Keratinocyte (primary cell): ENCODE data around the gene RPL13. TPM values are rescaled to one million over a fixed set of nuclear protein-coding genes. Genes with fewer than 3 reads are reported as not detected.

Experiments
- DNase-seq: peaks from one replicate; pipeline ENCODE4 v3.0.0-alpha.2; 2011; ENCODE audit warnings: low read depth, missing footprints, low spot score
- FAIRE-seq: peaks from 2 replicates; lab custom pipeline; 2011; peaks lifted over from hg19 to GRCh38; lab: Jason Lieb, UNC
- H2AFZ ChIP-seq: 2 replicates; pipeline ENCODE4 v1.6.0; 2012; ENCODE audit warnings: low read length, control low read depth, inconsistent platforms; ENCODE audit not compliant: control insufficient read depth
- H3K27ac ChIP-seq: 2 replicates; pipeline ENCODE4 v1.5.1; 2011; ENCODE audit warnings: low read length; ENCODE audit not compliant: control insufficient read depth, insufficient read depth
- H3K27me3 ChIP-seq: 3 replicates; pipeline ENCODE4 v1.6.0; 2011; ENCODE audit warnings: low read length; ENCODE audit not compliant: control insufficient read depth, insufficient read depth; ENCODE audit errors: extremely low read depth
- H3K36me3 ChIP-seq, 2 experiments: 2 replicates in 1 of 2; 3 replicates in 1 of 2; pipeline ENCODE4 v1.5.1; 2011; ENCODE audit warnings: low read length in 2 of 2, mild to moderate bottlenecking in 1 of 2; ENCODE audit not compliant: control insufficient read depth in 2 of 2, insufficient read depth in 2 of 2; ENCODE audit errors: extremely low read depth in 1 of 2
- H3K4me1 ChIP-seq: 3 replicates; pipeline ENCODE4 v1.5.1; 2011; ENCODE audit warnings: low read length; ENCODE audit not compliant: control insufficient read depth, insufficient read depth; ENCODE audit errors: extremely low read depth
- H3K4me2 ChIP-seq: 3 replicates; pipeline ENCODE4 v1.6.0; 2011; ENCODE audit warnings: low read depth, low read length; ENCODE audit not compliant: control insufficient read depth, insufficient read depth; ENCODE audit errors: extremely low read depth
- H3K4me3 ChIP-seq, 3 experiments: fragments of 200-600 bp in 1 of 3; sonication (generic) in 1 of 3; 2 replicates in 2 of 3; 3 replicates in 1 of 3; pipeline ENCODE4 v1.5.1; 2011 to 2016; ENCODE audit warnings: low read length in 3 of 3, mild to moderate bottlenecking in 3 of 3, control low read depth in 2 of 3, inconsistent platforms in 1 of 3, low read depth in 1 of 3, mixed read lengths in 1 of 3, mixed run types in 1 of 3, moderate library complexity in 1 of 3; ENCODE audit not compliant: control insufficient read depth in 2 of 3, insufficient read depth in 2 of 3; ENCODE audit errors: extremely low read depth in 1 of 3
- H3K79me2 ChIP-seq: 2 replicates; pipeline ENCODE4 v1.6.0; 2012; ENCODE audit warnings: low read length; ENCODE audit not compliant: control insufficient read depth, insufficient read depth
- H3K9ac ChIP-seq: 3 replicates; pipeline ENCODE4 v1.6.0; 2011; ENCODE audit warnings: low read length; ENCODE audit not compliant: control insufficient read depth, insufficient read depth; ENCODE audit errors: extremely low read depth
- H3K9me1 ChIP-seq: 3 replicates; pipeline ENCODE4 v1.6.0; 2011; ENCODE audit warnings: low read length; ENCODE audit not compliant: control insufficient read depth, insufficient read depth; ENCODE audit errors: extremely low read depth
- H3K9me3 ChIP-seq: 2 replicates; pipeline ENCODE4 v1.5.1; 2012; ENCODE audit warnings: low read depth, low read length; ENCODE audit not compliant: control insufficient read depth
- H4K20me1 ChIP-seq: 3 replicates; pipeline ENCODE4 v1.6.0; 2011; ENCODE audit warnings: low read length; ENCODE audit not compliant: control insufficient read depth, insufficient read depth; ENCODE audit errors: extremely low read depth
- EZH2 ChIP-seq: IDR thresholded peaks from one replicate; pipeline ENCODE4 v1.6.1; 2012; ENCODE audit warnings: inconsistent platforms, mild to moderate bottlenecking, low read length, moderate library complexity
- dilution Hi-C: fragments of 300-500 bp; cut with MboI; formaldehyde crosslinking; loops from one replicate; pipeline ENCODE4 v1.7.0; 2020; ENCODE audit warnings: low sequenced_read_pairs; ENCODE audit not compliant: extremely low pct_ligation_motif_present
- polyA plus RNA-seq, 5 experiments: library from polyadenylated mRNA; depleted of rRNA in 3 of 5; stranded (reverse) in 3 of 5; stranded (forward) in 1 of 5; unstranded in 1 of 5; fragments of >200 nt; gene quantifications; 1 replicate in 1 of 5; 2 replicates in 3 of 5; 3 replicates in 1 of 5; pipeline versions ENCODE4 v1.2.1 to v1.2.3, GENCODE V29; 2011 to 2012; ENCODE audit warnings: missing spikeins in 2 of 5, low read depth in 1 of 5, low replicate concordance in 1 of 5
- TF ChIP-seq, protein P1 (sequence below), 3 experiments: IDR thresholded peaks in 1 of 3; conservative IDR thresholded peaks in 1 of 3; optimal IDR thresholded peaks in 1 of 3; 2 replicates in 2 of 3; 3 replicates in 1 of 3; pipeline versions ENCODE3 to v1.5.1; 2011; ENCODE audit warnings: low read length in 3 of 3, mild to moderate bottlenecking in 3 of 3, moderate library complexity in 2 of 3, control low read depth in 1 of 3, inconsistent platforms in 1 of 3; ENCODE audit not compliant: insufficient read depth in 2 of 3; ENCODE audit errors: extremely low read depth in 1 of 3

The RPL13 gene
- polyA plus RNA-seq, 1 donor (not counting 4 experiments of a cell fraction or from before 2014, with no cell fraction given) = 2,095 TPM

DNA sequence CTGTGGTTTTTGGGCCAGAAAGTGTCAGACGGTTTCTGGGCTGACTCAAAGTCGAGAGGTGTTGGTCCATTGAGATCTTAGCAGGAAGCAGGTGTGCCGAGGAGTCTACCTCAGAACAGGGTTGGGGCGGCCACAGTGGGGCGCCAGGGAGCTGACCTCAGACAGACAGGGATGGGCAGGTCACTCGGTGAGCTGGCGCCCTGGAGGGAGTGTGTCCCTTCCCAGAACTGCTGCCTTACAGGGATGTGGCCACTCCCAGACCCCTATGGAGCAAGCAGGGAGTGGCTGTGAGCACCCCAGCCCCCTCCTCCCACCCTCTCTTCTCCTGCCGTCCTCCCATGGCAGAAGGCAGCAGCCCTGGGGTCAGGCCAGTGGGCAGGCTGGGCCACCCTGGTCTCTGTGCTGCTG, 39.0 kb downstream of the RPL13 start:
- dilution Hi-C loops = no loop called here
- no peaks in the 10 kb centered on the region for H3K9me3 ChIP-seq
- H3K27ac ChIP-seq = no peak overlapping the region
- no peak overlapping the region for H3K4me2 ChIP-seq
- no peaks in the 10 kb centered on the region for H3K79me2 ChIP-seq
- DNase-seq (no peak), FAIRE-seq (peak; percentile 56)
- H3K27me3 ChIP-seq = no peaks in the 10 kb centered on the region
- no peaks in the 10 kb centered on the region for H3K9me1 ChIP-seq
- H3K4me1 ChIP-seq = peaks cover 32% of the 10 kb centered on the region
- H2AFZ ChIP-seq = no peak overlapping the region
- H3K36me3 ChIP-seq = no peaks in the 10 kb centered on the region
- no peak overlapping the region for H3K4me3 ChIP-seq
- H4K20me1 ChIP-seq = no peaks in the 10 kb centered on the region
- H3K9ac ChIP-seq = no peak overlapping the region
- TF ChIP-seq, protein P1, sequence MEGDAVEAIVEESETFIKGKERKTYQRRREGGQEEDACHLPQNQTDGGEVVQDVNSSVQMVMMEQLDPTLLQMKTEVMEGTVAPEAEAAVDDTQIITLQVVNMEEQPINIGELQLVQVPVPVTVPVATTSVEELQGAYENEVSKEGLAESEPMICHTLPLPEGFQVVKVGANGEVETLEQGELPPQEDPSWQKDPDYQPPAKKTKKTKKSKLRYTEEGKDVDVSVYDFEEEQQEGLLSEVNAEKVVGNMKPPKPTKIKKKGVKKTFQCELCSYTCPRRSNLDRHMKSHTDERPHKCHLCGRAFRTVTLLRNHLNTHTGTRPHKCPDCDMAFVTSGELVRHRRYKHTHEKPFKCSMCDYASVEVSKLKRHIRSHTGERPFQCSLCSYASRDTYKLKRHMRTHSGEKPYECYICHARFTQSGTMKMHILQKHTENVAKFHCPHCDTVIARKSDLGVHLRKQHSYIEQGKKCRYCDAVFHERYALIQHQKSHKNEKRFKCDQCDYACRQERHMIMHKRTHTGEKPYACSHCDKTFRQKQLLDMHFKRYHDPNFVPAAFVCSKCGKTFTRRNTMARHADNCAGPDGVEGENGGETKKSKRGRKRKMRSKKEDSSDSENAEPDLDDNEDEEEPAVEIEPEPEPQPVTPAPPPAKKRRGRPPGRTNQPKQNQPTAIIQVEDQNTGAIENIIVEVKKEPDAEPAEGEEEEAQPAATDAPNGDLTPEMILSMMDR (optimal IDR thresholded peaks at IDR 0.05 in 1 of 3, IDR thresholded peaks at IDR 0.05 in 1 of 3, conservative IDR thresholded peaks at IDR 0.05 in 1 of 3; ENCODE audit: extremely low read depth in 1 of 3, insufficient read depth in 2 of 3, low read length in 3 of 3) = peak; percentile 53 to 82 (median 74)
- TF ChIP-seq EZH2 = no peak

DNA sequence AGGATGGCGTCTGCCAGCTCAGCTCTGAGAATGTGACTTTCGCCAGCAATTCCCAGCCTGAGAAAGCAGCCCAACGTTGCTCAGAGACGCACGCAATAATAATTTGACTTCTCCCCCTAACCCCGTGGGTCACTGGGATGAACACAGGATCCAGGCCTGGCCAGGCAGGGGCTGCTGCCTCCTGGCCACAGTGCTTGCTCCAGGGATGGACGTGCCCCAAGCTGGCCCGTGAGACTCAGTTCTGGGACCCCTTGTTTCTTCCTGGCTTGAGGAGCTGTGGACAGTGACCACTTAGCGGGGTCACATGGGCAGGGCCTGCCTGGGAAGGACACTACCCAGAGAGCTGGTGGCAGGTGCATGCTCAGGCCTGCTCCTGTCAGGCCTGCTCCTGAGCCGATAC, 39.4 kb downstream of the RPL13 start:
- DNase-seq (no peak), FAIRE-seq (no peak)
- dilution Hi-C loops = no loop called here
- Histone ChIP-seq H3K79me2 (no peaks in the 10 kb centered on the region), H3K9me3 (no peaks in the 10 kb centered on the region), H3K4me1 (peaks cover 32% of the 10 kb centered on the region), H4K20me1 (no peaks in the 10 kb centered on the region), H3K27me3 (no peaks in the 10 kb centered on the region), H3K9me1 (no peaks in the 10 kb centered on the region), H2AFZ (no peak overlapping the region), H3K4me3 (no peak overlapping the region), H3K9ac (no peak overlapping the region), H3K4me2 (no peak overlapping the region), H3K36me3 (no peaks in the 10 kb centered on the region), H3K27ac (no peak overlapping the region)
- TF ChIP-seq EZH2 = no peak
- TF ChIP-seq, protein P1 (optimal IDR thresholded peaks at IDR 0.05 in 1 of 3, IDR thresholded peaks at IDR 0.05 in 1 of 3, conservative IDR thresholded peaks at IDR 0.05 in 1 of 3; ENCODE audit: extremely low read depth in 1 of 3, insufficient read depth in 2 of 3, low read length in 3 of 3) = no peak
